Hepatocyte (in vitro differentiated cells): ENCODE results near the gene SEMA3G. TPM values are rescaled to one million over a fixed set of nuclear protein-coding genes. Genes with fewer than 3 reads are reported as not detected.
A peak's percentile ranks its signal among the peaks of the same experiment; 100 is the strongest.

Experiments used
- DNase-seq: peaks from one replicate; pipeline ENCODE4 v3.0.0-alpha.2; 2016; ENCODE audit warnings: low spot score
- H2AFZ ChIP-seq: fragments of 200-600 bp; sonication (generic); 2 replicates; pipeline ENCODE4 v1.6.0; 2016; ENCODE audit warnings: antibody characterized with exemption, mild to moderate bottlenecking
- H3K27ac ChIP-seq: fragments of 200-600 bp; sonication (generic); 2 replicates; pipeline ENCODE4 v1.5.1; 2016; ENCODE audit warnings: mild to moderate bottlenecking
- H3K27me3 ChIP-seq: fragments of 200-600 bp; sonication (generic); 2 replicates; pipeline ENCODE4 v1.6.1; 2016
- H3K36me3 ChIP-seq: fragments of 200-600 bp; sonication (generic); replicated peaks from 2 replicates; pipeline ENCODE4 v1.5.1; 2016; ENCODE audit warnings: low read depth; ENCODE audit not compliant: insufficient read depth
- H3K4me1 ChIP-seq: fragments of 200-600 bp; sonication (generic); 2 replicates; pipeline ENCODE4 v1.5.1; 2016; ENCODE audit warnings: mild to moderate bottlenecking, moderate library complexity; ENCODE audit not compliant: insufficient read depth
- H3K4me2 ChIP-seq: fragments of 200-600 bp; sonication (generic); 2 replicates; pipeline ENCODE4 v1.6.0; 2016
- H3K4me3 ChIP-seq: fragments of 200-600 bp; sonication (generic); 2 replicates; pipeline ENCODE4 v1.5.1; 2016; ENCODE audit warnings: mild to moderate bottlenecking
- H3K79me2 ChIP-seq: fragments of 200-600 bp; sonication (generic); 2 replicates; pipeline ENCODE4 v1.6.0; 2017; ENCODE audit warnings: mild to moderate bottlenecking
- H3K9me2 ChIP-seq: fragments of 200-600 bp; sonication (generic); replicated peaks from 2 replicates; pipeline ENCODE4 v1.6.0; 2017; ENCODE audit warnings: mild to moderate bottlenecking; ENCODE audit not compliant: insufficient read depth
- H3K9me3 ChIP-seq: fragments of 200-600 bp; sonication (generic); 2 replicates; pipeline ENCODE4 v1.5.1; 2016; ENCODE audit warnings: low read depth, mild to moderate bottlenecking
- H4K20me1 ChIP-seq: fragments of 200-600 bp; sonication (generic); 2 replicates; pipeline ENCODE4 v1.6.0; 2016; ENCODE audit warnings: mild to moderate bottlenecking; ENCODE audit not compliant: insufficient read depth, poor library complexity, severe bottlenecking
- CTCF ChIP-seq: fragments of 200-600 bp; sonication (generic); IDR thresholded peaks from 2 replicates; pipeline ENCODE4 v1.5.1; 2016; ENCODE audit warnings: antibody characterized with exemption, mild to moderate bottlenecking; ENCODE audit not compliant: poor library complexity
- EZH2 ChIP-seq: fragments of 200-600 bp; sonication (generic); IDR thresholded peaks from 2 replicates; pipeline ENCODE4 v1.6.1; 2016; ENCODE audit warnings: antibody characterized with exemption, mild to moderate bottlenecking, borderline replicate concordance
- EZH2phosphoT487 ChIP-seq: fragments of 200-600 bp; sonication (generic); IDR thresholded peaks from one replicate; pipeline ENCODE4 v1.6.1; 2018; ENCODE audit warnings: antibody characterized with exemption, mild to moderate bottlenecking, low read depth, moderate library complexity; ENCODE audit not compliant: unreplicated experiment, severe bottlenecking
- WGBS: methylation state at CpG from one replicate; pipeline ENCODE4 v1.1.6; 2016; ENCODE audit warnings: low lambda C conversion rate; ENCODE audit errors: missing lambda C conversion rate; 5-methylcytosine and 5-hydroxymethylcytosine counted together
- polyA plus RNA-seq: library from polyadenylated mRNA; unstranded; fragments of >200 nt; fragmentation: Nextera tagmentation; extraction: Ambion mirVana; gene quantifications from 2 replicates; pipeline ENCODE4 v1.2.1, GENCODE V29; 2016
- total RNA-seq: library from RNA; depleted of rRNA; stranded (reverse); fragments of >200 nt; gene quantifications from 2 replicates; pipeline ENCODE4 v1.2.3, GENCODE V29; 2014

Gene SEMA3G
- total and polyA plus RNA-seq, 2 experiments from 2014 or later = 0.48 to 3.8 TPM

DNA sequence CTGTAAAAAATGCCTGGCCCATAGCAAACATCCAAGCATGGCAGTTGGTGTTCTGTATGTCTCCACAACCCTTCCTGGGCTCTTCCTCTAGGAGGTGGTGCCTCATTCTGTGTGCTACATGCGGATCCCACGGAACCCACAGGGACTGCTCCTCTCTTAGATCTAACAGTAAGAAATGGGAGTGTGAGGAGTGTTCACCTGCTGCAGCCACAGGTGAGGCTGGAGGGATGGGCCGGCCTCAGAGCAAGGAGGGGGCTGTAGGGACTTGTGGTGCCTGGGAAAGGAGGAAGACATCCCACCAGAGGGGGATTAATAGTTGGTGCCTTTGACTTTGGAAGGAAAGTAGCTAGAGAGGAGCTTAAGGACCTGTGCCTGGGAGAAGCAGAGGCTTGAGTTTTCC, 22.2 kb downstream of the SEMA3G start:
- Histone ChIP-seq H3K9me2 (no peaks in the 10 kb centered on the region), H3K9me3 (no peaks in the 10 kb centered on the region), H3K4me3 (no peak overlapping the region), H3K36me3 (no peaks in the 10 kb centered on the region), H3K4me2 (no peak overlapping the region), H3K4me1 (no peaks in the 10 kb centered on the region), H3K79me2 (no peaks in the 10 kb centered on the region), H2AFZ (no peak overlapping the region), H4K20me1 (no peaks in the 10 kb centered on the region), H3K27ac (no peak overlapping the region), H3K27me3 (no peaks in the 10 kb centered on the region)
- TF ChIP-seq EZH2phosphoT487 (no peak), EZH2 (no peak), CTCF (no peak)
- DNase-seq = no peak
- 85% methylated on average over 3 of the region's 3 CpGs for WGBS

- TF ChIP-seq EZH2 (no peak), CTCF (no peak), EZH2phosphoT487 (no peak)
- 65% methylated on average over 2 of the region's 2 CpGs for WGBS
These were observed 24.5 kb downstream of the SEMA3G start for GRCh38 chr3:52420388-52420787.

GRCh38 chr3:52415800-52416199, 29.1 kb downstream of the SEMA3G start:
- Histone ChIP-seq H4K20me1 (no peaks in the 10 kb centered on the region), H2AFZ (no peak overlapping the region), H3K9me3 (no peaks in the 10 kb centered on the region), H3K4me2 (no peak overlapping the region), H3K4me3 (no peak overlapping the region), H3K9me2 (no peaks in the 10 kb centered on the region), H3K4me1 (peaks cover 17% of the 10 kb centered on the region), H3K36me3 (no peaks in the 10 kb centered on the region), H3K27me3 (no peaks in the 10 kb centered on the region), H3K27ac (no peak overlapping the region), H3K79me2 (peaks cover 26% of the 10 kb centered on the region)
- DNase-seq = no peak
- no peak for TF ChIP-seq CTCF
- no peak for TF ChIP-seq EZH2phosphoT487
- no peak for TF ChIP-seq EZH2
- whole genome bisulfite sequencing = 91% methylated on average over 3 of the region's 3 CpGs

More at GRCh38 chr3:52420388-52420787, 24.5 kb downstream of the SEMA3G start:
- H2AFZ ChIP-seq = no peak overlapping the region
- H3K27ac ChIP-seq = no peak overlapping the region
- H3K27me3 ChIP-seq = no peaks in the 10 kb centered on the region
- H3K4me2 ChIP-seq = no peak overlapping the region
- peaks cover 3% of the 10 kb centered on the region for H3K79me2 ChIP-seq
- no peaks in the 10 kb centered on the region for H4K20me1 ChIP-seq
- no peak overlapping the region for H3K4me3 ChIP-seq
- H3K4me1 ChIP-seq = no peaks in the 10 kb centered on the region
- no peak for DNase-seq
- H3K9me3 ChIP-seq = no peaks in the 10 kb centered on the region
- no peaks in the 10 kb centered on the region for H3K9me2 ChIP-seq
- no peaks in the 10 kb centered on the region for H3K36me3 ChIP-seq

DNA sequence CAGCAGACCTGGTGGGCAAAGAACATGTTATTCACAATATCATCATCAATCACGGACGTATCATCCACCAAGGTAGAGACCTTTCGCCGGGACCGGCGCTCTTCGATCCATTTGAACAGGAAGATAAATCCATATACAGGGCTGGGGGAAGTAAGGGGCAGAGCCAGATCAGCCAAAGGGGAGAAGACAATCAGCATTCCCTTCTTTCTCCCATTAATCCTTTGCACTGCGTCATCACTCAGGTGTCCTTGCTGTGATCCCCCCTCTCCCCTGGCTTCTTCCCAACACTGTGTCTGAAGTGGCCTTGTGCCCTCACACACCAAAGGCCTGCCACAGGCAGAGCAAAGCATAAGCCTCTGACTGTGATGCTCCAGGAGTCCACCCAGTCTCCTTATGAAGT, 36.4 kb downstream of the SEMA3G start:
- H3K27ac ChIP-seq = no peak overlapping the region
- TF ChIP-seq EZH2phosphoT487 (no peak), EZH2 (no peak), CTCF (no peak)
- no peaks in the 10 kb centered on the region for H3K36me3 ChIP-seq
- no peaks in the 10 kb centered on the region for H3K9me2 ChIP-seq
- H3K27me3 ChIP-seq = no peaks in the 10 kb centered on the region
- H3K4me2 ChIP-seq = peak overlapping the region; percentile 97
- peaks cover 23% of the 10 kb centered on the region for H3K4me1 ChIP-seq
- 98% methylated on average over 8 of the region's 8 CpGs for WGBS
- DNase-seq = no peak
- no peaks in the 10 kb centered on the region for H4K20me1 ChIP-seq
- H2AFZ ChIP-seq = no peak overlapping the region
- H3K9me3 ChIP-seq = no peaks in the 10 kb centered on the region
- peaks cover 44% of the 10 kb centered on the region for H3K79me2 ChIP-seq
- no peak overlapping the region for H3K4me3 ChIP-seq
